ENCODE measurements around the gene FMOD. TPM values are rescaled to one million over a fixed set of nuclear protein-coding genes. Genes with fewer than 3 reads are reported as not detected.
A peak's percentile ranks its signal among the peaks of the same experiment; 100 is the strongest.

The FMOD gene
- total RNA-seq, result 4.5 TPM

DNA sequence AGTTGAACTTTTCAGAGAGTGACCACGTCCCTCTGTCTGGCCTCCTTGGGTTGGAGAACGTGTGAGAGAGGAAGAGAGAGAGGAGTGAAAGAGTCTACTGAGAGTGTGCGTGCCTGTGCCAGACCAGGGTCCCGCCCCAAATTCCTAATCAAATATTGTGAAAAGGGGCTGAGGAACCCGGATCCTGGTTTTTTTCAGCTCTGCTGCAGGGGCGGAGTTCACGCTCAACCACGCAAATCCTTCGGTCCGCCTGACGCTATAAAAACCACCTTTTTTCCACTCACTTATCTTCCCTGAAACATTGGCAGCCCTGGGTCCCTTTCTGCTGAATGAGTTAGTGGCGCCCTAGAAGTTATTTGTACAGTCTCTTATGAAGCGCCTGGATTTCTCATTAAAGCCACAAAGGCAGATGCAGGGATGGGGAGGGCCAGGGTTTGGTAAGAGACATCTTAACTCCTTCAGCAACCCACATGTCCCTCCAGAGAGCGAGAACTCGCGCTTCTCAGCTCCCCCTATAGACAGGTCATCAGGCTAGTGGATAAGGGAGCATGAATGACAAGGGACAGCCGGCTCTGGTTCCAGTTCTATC, at the start of gene FMOD:
Gene FMOD (minus strand): TSS at position 86 of the 589 bp plus-strand sequence. CDS start 2,852 bp downstream, outside the sequence.
- no peak for ATAC-seq

DNA sequence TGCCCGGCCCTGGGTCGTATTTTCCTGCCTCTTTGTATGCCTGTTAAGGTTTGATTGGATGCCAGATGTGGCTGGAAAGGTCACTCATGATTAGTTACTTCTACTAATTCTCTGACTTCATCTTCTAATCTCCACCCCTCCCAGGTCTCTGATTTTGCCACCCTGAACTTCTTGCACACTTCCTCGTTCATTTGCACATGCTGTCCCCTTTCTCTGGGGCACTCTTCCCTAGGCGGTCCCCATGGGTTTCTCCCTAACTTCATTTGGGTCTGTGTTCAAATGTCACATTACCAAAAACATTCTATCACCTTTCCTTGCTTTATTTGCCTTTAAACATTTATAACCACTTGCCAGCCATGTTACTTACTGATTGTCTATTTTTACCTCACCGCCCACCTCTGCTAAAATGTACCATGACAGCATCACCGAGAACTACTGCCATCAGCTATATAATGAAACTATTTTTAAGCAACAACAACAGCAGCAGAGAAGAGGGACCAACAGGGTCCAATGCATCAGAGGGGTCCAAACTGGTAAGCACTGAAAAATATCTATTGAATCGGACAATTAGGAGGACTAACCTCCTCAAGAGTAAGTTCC, 45.8 kb upstream of the FMOD start:
- no peak for ATAC-seq

DNA sequence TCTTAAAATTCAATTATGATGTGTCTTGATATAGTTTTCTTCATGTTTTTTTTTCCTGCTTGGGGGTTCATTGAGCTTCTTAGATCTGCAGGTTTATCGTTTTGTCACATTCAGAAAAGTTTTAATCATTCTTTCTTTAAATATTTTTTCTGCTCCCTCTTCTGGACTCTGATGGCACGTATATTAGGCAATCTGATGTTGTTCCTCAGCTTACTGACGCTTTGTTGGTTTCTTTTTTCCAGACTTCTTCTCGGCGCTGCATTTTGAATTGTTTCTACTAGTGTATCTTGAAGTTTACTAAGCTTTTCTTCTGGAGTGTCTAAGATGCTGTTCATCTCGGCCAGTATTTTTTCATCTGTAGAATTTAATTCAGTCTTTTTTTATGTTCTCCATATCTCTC, 44.8 kb upstream of the FMOD start:
- no peak for ATAC-seq

DNA sequence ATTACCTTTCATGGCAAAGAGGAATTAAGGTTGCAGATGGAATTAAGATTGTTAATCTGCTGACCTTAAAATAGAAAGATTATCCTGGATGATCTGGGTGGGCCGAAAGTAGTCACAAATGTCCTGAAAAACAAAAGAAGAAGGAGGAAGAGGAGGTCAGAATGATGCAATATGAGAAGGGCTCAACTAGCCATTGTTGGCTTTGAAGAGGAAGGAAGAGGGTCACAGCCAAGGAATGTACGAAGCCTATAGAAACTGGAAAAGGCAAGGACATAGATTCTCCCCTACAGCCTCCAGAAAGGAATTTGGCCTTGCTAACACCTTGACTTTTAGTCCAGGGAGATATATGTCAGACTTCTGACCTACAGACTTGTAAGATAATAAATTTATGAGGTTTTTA, 39.4 kb upstream of the FMOD start:
- ATAC-seq, result no peak

DNA sequence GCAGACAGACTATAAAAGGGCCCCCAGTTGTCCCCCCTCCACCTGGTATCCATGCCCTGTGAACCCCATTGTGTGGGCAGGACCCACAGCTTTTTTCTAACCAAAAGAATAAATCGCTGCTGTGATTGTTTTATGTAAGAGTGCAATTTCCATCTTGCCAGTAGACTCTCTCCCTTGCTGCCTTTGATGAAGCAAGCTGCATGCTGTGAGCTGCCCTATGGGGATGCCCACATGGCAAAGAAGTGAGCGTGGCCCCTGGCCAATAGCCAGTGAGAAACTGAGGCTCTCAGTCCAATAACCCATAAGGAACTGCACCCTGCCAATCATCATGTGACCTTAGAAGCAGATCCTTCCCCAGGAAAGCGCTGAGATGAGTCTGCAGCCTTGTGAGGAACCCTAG, 37.8 kb upstream of the FMOD start:
- no peak for ATAC-seq

DNA sequence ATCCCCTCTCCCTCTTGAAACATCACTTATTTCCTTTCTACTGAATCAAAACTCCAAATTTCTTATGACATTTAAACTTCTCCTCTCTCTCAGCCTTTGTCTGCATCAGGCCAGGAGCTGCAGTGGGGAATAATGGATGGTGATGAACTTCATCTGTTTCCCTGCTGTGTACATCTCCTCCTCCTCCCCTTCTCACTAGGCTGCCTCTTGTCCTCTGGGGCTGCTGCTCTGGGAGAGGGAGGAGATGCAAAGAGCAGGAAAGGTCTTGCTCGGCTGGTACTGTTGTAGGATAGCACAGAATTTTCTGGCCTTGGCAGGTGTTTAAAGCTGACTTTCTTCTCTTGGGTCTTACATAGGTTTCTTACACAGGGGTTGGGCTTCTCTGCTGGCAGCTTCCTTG, 31.1 kb upstream of the FMOD start:
- no peak for ATAC-seq

DNA sequence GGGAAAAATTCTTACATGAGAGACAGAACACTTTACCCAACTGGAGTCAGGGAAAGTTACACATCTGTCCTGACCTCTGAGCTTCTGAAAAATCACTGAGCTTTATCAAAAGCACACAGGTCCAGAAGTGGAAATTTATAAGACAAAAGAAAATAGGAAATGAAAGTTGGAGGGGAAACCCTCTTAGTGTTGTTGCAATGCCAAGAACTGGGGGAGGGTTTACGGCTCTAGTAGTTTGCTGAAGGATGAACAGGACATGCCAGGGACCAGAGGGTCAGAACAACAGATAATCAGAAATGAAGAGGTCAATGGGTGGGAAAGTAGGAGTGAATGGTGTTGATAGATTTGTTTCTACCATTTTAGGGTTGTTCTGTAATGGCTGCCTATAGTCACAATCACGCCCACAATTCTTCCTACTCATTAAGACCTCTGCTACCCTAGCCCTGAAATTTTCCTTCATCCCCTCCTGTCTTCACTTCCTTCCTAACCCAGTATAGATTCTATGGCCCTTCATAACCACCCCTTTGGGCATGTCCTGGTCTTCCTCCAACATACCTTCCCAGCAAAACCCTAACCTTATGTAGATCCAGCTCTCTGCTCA, 30.3 kb upstream of the FMOD start:
- no peak for ATAC-seq

DNA sequence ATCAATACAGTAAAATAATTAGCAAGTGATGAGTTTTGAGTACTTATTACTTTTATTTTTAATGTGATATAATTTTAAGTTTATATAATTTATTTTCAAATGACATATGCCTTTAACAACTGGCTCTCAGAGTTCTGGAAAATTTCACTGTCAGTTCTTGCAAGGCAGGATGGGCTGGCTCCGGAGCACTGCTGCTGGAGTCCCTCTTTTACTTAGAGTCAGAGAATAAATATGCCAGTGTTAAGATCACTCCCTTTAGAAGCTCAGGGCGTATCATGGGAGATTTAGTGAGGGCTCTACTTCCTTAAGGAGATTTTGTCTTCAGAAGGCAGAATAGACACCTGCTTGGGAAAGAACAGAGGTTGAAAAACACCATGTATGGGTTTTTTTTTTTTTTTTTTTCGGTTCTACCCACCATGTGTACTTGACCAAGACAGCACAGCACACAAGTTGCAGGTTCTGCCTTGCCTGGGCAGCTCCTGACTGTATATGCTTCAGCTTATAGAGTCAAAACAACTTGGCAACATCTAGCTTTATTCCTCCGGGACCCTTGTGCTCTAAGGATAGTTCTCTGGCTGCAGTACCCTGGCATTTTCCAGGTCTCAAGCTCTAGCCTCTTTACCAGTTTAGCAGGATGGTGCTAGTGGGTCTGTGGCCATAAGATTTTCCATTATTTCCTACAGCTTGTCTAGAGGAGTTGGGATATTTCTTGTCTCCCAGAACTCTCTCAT, 29.7 kb upstream of the FMOD start:
- ATAC-seq, result peak; percentile 45

DNA sequence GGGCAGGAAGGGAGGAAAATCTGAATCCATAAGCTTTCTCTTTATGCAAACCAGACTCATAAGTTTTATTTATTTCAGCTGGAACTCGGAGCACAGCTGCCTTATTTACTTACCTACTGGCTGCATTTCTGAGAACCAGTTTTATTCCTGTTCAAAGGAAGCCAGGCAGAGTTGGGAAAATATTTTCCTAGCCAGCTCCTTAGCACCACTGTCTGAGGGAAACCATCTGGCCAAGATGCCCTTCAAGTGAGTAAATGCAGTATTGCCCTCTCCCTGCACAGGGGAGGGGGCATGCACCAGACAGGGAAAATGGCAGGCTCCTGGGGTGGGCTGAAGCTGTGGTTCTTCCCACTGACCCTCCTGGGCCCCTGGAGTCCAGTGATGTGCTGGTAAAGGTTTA, 28.9 kb upstream of the FMOD start:
- ATAC-seq, result no peak

DNA sequence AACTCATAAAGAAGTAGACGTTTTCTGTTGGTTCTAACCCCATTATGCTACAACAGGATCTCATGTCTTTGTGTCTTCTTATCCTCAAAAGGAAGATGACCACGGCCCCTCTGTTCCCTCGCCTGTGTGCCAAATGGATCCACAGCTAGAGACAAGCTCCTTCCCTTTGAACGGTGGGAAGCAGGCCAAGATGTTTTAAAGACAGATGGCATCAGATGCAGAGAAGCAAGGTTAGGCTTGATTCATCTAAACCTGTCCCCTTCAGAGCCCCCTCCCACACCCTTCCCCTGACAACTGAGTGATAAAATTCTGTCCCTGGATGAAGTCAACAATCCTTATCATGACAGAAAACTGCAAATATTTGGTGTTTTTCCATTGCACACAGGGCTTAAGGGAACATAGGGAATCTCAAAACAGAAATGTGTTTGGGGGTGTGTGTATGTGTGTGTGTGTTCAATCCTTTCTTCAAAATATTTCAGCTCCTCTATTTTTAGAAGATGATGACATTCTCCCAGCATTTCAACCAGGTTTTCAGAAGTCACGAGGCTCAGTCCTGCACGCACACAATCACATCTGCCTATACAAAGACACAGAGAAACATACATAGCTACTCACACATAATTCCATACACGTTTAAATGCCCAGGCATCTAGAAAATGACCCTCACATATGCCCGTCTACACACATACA, 27.8 kb upstream of the FMOD start:
- ATAC-seq, result no peak

DNA sequence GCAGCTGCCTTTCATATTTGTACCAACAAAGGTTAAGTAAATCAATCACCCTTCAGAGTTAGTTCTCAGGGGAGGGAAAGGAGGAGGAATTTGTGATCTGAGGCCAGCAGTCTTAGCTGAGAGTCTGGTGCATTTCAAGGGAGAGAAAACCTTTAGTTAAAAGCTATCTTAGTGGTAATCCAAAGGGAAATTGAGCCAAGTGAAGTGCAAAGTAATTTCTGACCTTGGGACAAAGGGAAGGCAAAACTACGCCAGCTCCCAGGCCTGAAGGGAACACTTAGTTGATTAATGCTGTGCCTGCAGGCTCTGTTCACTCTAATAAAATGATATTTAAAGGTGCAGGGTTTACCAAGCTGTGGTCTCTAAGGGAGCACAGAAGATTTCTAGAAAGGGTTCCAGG, 23.1 kb upstream of the FMOD start:
- no peak for ATAC-seq

DNA sequence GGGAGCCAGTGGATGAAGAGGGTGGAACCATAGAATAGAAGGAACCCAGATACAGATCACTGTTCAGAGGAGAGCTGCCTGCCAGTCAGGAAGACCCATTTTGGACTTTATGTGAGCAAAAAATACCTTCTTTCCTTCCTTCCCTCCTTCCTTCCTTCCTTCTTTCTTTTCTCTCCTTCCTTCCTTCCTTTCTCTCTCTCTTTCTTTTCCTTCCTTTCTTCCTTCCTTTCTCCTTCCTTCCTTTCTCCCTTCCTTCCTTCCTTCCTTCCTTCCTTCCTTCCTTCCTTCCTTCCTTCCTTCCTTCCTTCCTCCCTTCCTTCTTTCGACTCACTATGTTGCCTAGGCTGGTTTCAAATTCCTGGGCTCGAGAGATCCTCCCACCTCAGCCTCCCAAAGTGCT, 22.1 kb upstream of the FMOD start:
- ATAC-seq, result no peak

DNA sequence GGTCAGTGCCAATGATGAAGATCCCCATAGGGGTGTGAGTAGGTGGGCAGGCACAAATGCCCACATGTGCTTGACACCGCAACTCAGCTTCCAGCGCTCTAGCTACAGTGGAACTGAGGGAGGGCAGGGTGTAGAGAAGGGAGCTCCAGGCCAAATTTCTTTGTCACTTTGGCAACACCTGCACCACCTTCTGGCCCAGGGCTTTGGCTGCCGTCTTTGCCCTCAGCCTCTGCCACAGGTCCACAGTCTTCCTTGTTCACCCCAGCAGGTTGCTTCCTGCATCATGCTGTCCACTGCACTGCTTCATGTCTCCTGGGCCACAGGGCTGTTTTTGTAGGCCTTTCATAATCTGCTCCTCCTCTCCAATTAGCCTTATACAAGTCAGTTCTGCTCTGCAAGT, 20.4 kb upstream of the FMOD start:
- ATAC-seq, result no peak

DNA sequence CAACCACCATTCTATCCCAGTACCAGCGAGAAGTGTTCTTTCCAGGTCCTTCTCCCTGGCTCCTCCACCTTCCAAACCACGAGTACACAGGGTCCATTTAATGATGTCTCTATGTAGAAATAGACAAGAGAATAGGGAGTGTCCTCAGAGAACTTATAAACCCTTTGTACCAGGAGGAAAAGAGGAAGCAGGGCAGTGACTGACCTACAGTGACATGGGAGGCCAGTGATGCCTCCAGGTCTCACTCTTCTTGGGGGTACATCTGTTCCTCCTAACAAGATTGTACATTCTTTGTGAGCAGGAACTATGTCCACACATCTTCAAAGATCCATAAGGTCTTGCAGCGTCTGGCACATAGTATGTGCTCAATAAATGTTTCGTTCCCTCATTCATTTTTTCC, 18.7 kb upstream of the FMOD start:
- no peak for ATAC-seq

DNA sequence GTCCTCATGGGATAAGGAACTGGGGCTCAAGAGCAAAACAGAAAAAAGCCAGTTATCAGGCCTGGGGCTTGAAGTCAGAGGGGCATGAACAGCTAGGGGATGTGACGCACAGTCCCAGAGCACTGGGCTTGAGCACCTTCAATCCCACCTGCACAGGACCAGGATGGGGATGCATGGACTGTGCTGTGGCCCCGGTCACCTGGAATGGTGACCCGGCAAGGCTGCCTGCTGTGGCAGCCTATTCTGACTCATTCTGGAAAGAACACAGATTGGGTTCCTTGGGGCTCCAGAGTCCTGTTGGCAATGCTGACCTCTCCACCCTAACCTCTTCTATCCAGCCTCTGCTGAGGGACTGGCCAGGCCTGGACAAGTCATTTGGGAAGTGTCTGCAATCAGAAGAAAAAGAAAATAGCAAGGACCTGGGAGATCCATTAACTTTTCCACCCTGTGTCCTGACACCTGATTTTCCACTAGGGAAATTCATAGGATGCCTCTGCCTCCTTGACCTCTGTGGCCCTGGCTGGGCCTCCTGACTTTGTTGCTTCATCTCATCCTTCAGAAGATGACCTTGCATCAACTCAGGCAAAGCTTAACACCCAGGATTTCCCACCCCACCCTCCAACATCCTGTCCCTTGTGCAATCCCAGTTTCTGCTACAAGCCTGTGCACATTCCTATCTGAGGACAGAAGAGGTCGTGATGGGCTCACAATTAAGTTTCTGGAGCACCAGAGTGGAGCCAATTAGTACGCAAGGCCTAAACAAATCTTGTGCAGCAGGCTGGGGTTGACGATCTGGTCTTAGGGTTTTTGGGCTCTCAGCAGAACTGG, 17.9 kb upstream of the FMOD start:
- peak; percentile 71 for ATAC-seq

DNA sequence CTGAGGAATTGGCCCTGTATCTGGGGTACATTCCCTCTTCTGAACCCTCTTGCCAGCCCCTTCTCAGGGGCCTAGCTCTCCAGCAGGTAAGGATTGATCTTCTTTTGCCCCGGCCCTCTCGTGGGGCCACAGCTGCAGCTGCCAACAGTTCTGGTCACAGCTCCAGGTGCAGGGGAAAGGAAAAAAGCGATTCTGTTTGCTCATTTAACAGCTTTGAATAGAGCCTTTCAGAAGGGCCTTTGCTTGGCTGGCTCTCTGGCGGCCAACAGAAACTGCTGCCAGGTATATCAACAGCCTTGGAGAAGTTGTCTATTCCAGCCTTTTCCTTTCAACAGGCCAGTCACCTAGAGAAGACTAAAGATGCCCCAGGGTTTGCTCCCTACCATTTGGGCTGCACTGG, 16.1 kb upstream of the FMOD start:
- ATAC-seq, result no peak

DNA sequence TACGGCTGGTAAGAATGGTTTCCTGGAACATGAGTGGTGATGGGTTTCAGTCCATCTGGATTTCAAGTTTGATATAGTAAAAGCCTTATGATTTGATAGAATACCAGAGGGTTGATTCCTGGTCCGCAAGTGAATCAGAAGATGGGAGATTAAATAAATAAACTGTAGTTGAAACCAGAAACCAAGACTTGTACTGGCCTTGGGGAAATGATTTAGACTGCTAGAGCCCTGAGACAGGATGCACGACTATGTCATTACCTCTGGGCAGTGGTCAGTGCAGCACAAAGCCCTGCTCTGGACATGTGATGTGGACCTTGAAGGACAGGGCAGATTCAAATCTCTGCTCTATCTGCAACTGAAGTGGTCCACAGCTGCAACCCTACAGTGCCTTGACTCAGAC, 15.6 kb upstream of the FMOD start:
- no peak for ATAC-seq

DNA sequence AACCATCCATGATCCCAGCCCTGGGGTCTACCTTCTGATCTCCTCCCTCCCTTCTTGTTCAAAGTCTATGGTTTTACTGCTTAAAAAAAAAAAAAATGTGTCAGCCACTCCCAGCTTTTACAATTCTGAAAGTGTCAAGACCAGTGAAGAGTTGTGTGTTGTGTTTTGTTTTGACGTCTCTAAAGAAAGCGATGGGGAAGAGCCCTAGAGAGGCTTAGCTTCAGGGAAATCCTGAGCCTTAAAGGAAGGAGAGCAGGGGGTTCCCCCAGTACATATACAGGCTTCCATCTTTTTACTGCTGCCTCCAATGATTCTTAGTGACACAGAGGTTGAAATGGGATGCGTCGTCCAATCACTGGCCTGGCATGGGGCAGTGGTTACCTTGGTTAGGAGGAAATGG, 13.9 kb upstream of the FMOD start:
- no peak for ATAC-seq

DNA sequence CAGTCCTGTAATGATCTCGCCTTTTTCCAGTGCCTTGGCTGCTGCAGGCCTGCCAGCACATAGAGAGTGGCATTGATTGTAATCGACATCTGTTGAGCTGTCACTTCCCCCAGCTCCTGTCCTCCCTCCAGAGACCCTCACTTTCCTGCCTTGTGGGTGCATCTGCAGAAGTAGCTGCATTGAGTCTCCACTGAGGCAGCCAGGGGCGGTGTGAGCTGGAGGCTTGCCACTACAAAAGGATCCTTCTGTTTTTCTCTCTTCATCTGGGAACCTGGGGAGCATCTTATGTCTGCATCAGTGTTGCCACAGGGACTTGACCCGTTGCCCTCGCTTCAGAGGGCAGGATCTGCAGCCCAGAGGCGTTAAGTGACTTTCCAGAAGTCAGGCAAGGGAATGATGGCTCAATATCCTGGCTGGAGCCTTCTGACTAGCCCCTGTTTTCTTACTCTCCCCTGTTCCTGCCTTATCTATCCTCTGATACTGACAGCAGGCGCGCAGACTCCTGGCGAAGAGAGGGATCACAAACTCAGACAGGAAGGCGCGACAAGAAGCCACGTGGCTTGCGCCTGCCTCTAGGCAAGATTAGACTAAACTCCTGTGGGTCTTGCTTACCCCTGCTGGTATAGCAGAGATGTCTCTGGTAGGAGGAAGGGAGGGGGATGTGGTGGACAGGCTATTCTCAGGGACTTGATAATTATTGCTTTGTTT, 13.3 kb upstream of the FMOD start:
- no peak for ATAC-seq

DNA sequence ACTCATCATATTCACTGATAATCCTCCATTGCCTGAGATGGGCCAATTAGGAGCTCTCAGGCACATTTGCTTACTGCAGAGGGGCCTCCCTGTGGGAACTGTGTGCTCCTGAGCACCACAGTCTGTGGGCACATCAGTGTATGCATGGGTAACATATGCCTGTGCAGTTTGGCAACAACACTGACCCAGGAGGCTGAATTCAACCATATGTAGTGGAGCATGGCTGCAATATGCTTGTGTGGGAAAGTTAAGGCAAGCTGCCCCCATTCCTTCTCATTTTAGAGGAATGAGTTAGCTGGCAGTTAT, 11.8 kb upstream of the FMOD start:
- ATAC-seq, result no peak

DNA sequence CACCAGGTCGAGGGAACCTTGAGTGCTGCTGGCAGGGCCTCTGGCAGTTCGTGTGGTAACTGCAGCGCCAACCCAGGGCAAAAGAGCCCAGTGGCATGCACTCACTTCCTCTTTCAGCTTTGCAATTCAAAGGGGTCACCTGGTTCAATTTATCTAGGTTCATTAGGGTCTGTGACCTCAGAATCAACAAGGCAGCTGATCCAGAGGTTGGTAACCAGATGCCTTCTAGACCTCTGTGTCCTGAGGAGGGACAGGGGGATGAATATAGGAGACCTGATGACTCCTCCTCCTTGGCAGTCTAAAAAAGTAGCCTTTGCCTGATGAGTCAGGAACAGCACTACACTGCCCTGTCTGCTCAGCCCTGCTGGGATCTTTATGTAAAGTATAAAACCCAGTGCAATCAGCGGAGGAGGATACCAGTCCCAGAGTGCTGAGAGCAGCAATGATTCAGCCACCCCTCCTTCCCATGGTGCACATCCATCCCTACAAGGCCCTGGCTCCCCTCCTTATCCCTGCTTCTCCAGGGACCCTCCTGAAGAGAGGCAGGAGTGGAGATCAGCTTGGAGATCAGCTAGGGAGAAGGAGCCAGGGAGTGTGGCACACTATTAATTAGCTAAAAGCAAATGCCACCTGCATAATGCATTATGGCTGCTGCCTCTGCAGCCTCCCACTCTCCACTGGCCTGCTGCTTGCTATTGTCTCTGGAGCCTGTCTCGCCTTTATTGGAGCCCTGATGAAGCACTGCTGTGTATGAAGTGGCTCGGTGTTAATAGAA, 11.2 kb upstream of the FMOD start:
- ATAC-seq, result peak; percentile 25
